ENCODE results near the gene PIK3R2. TPM values are rescaled to one million over a fixed set of nuclear protein-coding genes. Genes with fewer than 3 reads are reported as not detected.

The PIK3R2 gene
- total RNA-seq, 1 donor from 2014 or later: 14.6 TPM

DNA sequence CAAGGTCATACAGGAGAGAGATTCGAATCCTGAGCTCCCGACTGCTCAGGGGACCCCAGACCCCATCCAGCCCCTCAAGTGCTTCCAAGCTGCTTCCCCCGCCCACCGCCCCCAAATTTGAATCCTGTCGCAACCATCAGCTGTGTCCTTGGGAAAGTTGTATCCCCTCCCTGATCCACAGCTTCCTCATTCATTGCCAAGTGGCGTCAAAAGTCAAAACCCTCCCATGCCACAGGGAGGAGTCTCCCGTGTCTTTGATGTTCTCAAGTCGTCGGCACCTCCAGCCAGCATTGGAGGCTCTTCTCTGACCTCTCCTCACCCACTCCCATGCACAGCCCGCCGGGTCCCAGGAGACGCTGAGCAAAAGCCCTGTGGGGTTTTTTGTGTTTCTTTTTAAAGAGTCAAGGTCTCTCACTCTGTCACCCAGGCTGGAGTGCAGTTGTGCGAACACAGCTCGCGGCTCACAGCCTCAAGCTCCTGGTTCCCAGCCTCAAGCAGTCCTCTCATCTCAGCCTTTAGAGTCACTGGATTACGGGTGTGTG lies 17.8 kb downstream of the PIK3R2 start:
- intact Hi-C loops (cut with micrococcal nuclease): loop anchor here (1.0 to 5.0 kb wide), 4 partner anchors 17 to 1168 kb away; partner anchors contain the start of genes CCDC124 and PIK3R2

GRCh38 chr19:18171605-18172327 lies 18.8 kb downstream of the PIK3R2 start:
- intact Hi-C loops (cut with micrococcal nuclease): loop anchor here (5.0 kb wide), 3 partner anchors 224 to 1169 kb away; partner anchors contain the start of gene CCDC124

DNA sequence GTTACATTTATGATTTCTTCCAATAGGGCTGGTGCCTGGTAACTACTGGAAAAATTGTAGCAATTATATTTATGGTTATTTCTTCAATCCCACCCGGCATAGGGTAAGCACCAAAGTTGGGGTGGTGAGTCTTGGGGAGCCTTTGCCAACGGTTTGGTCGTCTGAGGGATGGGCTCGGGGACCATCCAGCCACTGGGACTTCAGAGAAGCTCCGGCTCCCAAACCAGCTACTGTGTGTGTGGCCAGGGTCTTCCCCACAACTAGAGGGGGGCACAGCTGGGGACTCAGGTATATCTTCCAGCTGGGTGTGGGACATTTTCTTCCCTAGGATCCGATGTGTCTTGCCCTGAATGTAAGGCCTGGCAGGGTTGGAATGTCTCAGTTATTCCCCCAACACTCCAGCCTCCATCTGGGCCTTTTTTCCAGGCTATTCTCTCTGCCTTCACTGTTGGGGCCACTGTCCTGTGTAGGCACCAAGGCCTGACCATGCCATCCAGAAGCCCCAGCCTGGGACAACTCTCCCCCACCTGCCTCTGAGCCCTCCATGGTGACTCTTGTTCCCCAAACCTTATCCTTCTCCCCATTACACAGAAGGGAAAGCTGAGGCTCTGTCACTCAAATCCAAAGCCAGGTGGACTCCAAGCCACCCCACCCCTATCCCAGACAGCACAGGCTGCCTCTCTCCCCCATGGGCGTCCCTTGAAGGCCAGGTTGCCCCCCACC lies 19.5 kb downstream of the PIK3R2 start:
- intact Hi-C loops (cut with micrococcal nuclease): loop anchor here (1.0 to 5.0 kb wide), 5 partner anchors 11 to 1170 kb away; partner anchors contain the start of genes CCDC124 and RAB3A

DNA sequence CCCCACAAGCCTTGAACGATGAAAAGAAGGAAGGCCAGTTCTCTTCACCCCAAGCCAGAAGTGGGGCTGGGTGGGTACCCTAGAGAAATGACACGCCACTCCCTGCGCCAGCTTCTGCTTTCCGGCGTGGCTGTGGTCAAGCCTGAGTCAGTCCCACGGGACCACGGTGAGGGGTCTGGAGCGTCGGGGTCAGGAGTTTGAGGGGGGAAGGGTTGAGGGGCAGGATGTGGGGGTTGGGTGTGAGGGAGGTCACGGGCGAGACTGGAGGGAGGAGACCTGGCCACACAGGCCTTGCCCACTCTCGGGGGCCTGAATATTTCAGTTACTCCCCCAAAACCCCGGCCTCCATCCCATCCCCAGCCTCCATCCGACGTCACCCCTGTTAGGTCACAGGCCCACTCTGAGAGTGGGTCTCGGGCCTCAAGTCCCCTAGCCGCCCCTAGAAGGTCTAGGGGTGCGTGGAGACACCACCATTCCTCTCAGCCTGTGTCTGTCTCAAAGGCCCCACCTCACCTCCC lies 20.1 kb downstream of the PIK3R2 start:
- intact Hi-C loops (cut with micrococcal nuclease): loop anchor here (1.0 to 5.0 kb wide), 5 partner anchors 12 to 1171 kb away; partner anchors contain the start of genes CCDC124 and RAB3A

- intact Hi-C loops (cut with micrococcal nuclease): loop anchor here (1.0 to 5.0 kb wide), 6 partner anchors 12 to 1171 kb away; partner anchors contain the start of genes CCDC124 and RAB3A
Observed at GRCh38 chr19:18173572-18174288, 20.8 kb downstream of the PIK3R2 start, which contains the start of gene IFI30. IFI30 (plus strand) TSS chr19:18173813; CDS start chr19:18173842, 29 bp downstream.

DNA sequence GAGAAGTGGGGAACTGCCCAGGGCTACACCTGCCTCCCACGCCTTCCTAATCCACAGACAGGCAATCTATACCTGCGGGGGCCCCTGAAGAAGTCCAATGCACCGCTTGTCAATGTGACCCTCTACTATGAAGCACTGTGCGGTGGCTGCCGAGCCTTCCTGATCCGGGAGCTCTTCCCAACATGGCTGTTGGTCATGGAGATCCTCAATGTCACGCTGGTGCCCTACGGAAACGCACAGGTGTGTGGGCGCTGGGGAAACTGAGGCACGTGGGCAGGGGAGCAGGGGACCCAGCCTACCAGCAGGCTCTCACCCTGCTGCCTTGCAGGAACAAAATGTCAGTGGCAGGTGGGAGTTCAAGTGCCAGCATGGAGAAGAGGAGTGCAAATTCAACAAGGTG lies 22.0 kb downstream of the PIK3R2 start:
- intact Hi-C loops (cut with micrococcal nuclease): loop anchor here (1.0 to 5.0 kb wide), 4 partner anchors 17 to 1173 kb away; partner anchors contain the start of gene CCDC124

DNA sequence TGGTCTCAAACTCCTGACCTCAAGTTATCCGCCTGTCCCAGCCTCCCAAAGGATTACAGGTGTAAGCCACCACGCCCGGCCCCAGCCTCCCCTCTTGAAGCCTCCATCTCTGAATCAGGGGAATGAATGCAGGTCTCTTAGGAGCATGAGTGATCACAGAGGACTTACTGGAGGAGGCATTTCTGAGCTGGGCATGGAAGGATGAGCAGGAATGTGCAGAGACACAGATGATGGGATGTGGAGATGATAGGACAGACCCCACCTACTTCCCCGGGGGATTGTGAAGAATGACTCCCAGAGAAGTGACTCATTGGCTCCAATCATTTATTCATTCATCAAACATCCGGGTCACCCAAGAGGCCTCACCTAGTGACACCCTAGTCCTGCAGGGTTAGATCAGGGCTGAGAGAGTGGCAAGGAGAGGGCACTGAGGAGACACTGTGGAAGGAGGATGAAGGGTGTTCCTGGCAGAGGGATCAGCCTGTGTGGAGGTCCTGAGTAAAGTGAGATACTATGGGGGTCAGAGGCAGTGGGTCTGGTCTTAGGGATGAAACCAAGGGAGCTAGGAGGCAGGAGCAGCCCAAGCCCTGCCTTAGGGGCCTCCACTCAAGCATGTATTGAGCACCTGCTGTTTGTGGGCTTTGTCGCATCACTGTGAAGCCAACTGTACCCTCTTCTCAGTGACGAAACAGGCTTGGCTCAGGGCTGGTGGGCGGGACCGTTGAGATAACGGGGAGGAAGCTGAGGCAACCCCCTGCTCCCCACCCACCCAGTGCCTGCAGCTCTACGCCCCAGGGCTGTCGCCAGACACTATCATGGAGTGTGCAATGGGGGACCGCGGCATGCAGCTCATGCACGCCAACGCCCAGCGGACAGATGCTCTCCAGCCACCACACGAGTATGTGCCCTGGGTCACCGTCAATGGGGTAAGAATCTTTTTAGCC lies 23.7 kb downstream of the PIK3R2 start:
- intact Hi-C loops (cut with micrococcal nuclease): no loop called here

DNA sequence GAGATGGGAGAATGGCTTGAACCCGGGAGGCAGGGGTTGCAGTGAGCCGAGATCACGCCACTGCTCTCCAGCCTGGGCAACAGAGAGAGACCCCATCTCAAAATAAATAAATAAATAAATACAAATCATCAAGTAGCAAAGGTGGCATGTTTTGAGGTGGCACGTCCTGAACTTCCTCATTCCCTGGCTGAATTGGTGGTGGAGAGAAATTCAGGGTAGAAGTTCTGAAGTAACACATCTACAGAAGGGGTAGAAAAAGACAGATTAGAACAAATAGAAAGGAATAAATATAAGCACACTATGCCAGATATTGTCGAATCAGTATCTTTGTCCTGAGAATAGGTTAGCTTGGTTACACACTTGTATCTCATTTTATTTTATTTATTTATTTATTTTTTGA lies 27.0 kb downstream of the PIK3R2 start:
- intact Hi-C loops (cut with micrococcal nuclease): no loop called here

DNA sequence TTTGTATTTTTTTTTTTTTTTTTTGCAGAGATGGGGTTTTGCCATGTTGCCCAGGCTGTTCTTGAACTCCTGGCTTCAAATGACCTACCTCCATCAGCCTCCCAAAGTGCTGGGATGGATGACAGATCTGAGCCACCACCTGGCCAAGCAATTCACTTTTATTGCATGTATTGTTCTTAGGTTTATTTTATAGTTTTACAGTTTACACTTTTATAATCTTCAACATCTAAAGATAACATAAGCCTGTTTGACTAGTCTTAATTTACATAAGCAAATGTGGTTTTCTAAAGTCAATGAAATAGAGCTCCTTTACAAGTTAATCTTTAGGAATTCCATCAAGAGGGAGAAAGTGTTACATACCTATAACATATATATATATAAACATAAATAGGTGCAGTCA lies 30.6 kb downstream of the PIK3R2 start:
- intact Hi-C loops (cut with micrococcal nuclease): no loop called here

DNA sequence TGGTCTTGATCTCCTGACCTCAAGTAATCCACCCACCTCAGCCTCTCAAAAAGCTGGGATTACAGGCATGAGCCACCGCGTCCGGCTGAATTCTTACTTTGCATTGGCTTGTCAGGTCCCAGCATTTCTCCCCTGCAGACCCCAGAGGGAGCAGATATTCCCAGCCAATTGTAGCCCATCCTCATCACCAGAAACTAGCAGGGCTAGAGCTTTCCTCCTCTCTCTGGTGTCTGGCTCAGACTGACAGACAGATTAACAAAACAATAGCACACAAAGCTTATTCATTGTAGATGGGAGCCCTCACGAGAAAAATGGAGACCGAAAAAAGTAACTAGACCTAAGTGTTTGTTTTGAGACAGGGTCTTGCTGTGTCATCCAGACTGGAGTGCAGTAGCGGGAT lies 32.6 kb downstream of the PIK3R2 start:
- intact Hi-C loops (cut with micrococcal nuclease): no loop called here

DNA sequence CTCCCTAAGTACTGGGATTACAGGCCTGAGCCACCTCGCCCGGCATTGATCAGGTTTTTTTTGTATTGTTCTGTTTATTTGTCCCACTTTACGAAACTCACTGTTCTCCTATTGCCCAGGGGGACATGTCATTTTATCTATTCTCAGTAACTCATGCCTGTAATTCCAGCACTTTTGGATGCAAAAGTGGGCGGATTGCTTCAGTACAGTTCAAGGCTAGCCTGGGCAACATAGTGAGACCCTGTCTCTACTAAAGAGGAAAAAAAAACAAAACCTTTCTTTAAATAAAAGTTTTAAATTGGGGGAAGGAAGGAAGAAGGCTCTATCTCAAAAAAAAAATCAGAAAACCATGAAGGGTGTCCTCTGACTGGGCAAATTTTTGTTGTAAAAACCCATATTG lies 37.3 kb downstream of the PIK3R2 start:
- intact Hi-C loops (cut with micrococcal nuclease): loop anchor here (5.0 kb wide), 2 partner anchors 197 to 243 kb away; partner anchors contain the start of gene GDF15

- intact Hi-C loops (cut with micrococcal nuclease): loop anchor here (1.0 to 5.0 kb wide), 7 partner anchors 17 to 244 kb away; partner anchors contain the start of genes GDF15 and LSM4
Observed at GRCh38 chr19:18191640-18192062, 38.7 kb downstream of the PIK3R2 start.

DNA sequence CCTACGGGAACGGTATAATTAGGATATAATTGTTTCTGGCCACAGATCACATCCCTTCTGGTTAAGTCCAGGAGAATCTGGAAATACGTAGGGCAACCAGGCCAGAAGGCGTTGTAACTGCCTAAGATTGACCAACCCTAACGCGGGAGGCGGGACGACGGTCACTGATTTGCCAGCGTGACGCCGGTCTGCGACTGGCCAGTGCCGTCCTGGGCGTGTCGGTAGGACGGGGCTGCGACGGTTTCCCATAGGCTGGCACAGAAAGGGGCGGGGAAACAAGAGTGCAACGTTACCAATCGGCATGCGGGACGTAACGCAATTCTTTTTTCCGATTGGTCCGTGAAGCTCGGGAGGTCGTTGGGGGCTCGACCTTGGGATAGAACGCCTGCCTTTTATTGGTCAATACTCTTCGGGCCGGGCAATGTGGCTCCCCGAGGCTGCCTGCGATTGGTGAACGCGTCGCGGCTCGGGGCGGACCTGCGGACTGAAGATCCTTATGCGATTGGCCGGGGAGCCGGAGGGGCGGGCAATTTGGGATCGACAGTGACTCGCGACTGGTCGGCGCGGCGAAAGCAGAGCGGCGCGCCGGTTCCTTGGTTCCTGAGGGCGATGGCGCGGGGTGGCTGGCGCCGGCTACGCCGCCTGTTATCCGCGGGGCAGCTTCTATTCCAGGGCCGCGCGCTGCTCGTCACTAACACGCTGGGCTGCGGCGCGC lies 39.9 kb downstream of the PIK3R2 start, which contains the start of gene MPV17L2:
MPV17L2 (plus strand) TSS at position 546 of the 715 bp plus-strand sequence; CDS start at position 610, 64 bp downstream.
- intact Hi-C loops (cut with micrococcal nuclease): loop anchor here (1.0 to 5.0 kb wide), 11 partner anchors 11 to 329 kb away; partner anchors contain the start of genes ELL, GDF15, LSM4 and RAB3A

- intact Hi-C loops (cut with micrococcal nuclease): loop anchor here (1.0 to 5.0 kb wide), 7 partner anchors 11 to 329 kb away; partner anchors contain the start of genes ELL, GDF15 and RAB3A
Observed at GRCh38 chr19:18193388-18194180, 40.6 kb downstream of the PIK3R2 start.

DNA sequence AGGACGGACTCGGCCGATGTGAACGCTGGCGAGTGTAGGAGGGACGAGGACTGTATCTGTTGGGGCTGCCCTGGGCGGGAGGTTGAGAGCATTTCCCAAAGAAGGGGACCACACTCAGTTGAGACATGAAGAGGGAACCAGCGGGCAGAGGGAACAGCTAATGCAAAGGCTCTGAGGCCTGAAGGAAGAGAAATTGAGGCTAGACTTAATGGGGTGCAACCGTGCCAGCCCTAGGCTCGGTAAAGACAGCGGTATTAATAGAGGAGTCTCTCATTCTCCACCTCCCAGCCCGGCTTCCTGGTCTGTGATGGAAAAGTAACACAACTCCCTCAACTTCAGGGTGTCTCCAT lies 41.2 kb downstream of the PIK3R2 start:
- intact Hi-C loops (cut with micrococcal nuclease): loop anchor here (5.0 kb wide), 2 partner anchors 193 to 247 kb away; partner anchors contain the start of gene GDF15

GRCh38 chr19:18194554-18195238 lies 41.7 kb downstream of the PIK3R2 start:
- intact Hi-C loops (cut with micrococcal nuclease): loop anchor here (5.0 kb wide), 2 partner anchors 193 to 247 kb away; partner anchors contain the start of gene GDF15

DNA sequence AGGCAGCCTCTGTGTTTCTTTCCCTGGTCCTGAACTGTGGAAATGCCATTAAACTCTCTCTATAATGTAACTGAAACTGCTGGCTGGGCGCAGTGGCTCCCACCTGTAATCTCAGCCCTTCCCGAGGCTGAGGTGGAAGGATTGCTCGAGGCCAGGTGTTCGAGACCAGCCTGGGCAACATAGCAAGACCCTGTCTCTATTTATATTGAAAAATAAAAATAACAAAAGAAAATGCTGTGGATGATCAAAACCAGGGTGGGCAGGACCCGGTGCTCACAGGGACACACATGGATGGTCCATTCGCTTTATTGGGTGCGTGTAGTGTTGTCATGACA lies 43.5 kb downstream of the PIK3R2 start:
- intact Hi-C loops (cut with micrococcal nuclease): no loop called here

All from T-helper 1 cell treated with Interleukin-12 subunit alpha and Interleukin-12 subunit beta and Interleukin-4 antibody, amounts not matched to agents 30 ng/mL and 1 ng/mL, for 36 hours (primary cell).